Measurements from ENCODE around the gene GPR4.
"Not testable (repeated sequence)": the region's sequence is repeated elsewhere in the genome, so short reads cannot be mapped to it uniquely, and the experiment has no call there.

Gene GPR4

GRCh38 chr19:45623984-45624383 lies 22.0 kb upstream of the GPR4 start:
- no peak for TF ChIP-seq CTCF (conservative IDR thresholded peaks at IDR 0.05; ENCODE audit: low read depth, low read length)
- no peak for DNase-seq (ENCODE audit: low read depth)
- H3K4me3 ChIP-seq (ENCODE audit: low read length): no peak overlapping the region

GRCh38 chr19:45621976-45622503 lies 20.0 kb upstream of the GPR4 start:
- no peak overlapping the region for H3K4me3 ChIP-seq (ENCODE audit: low read length)
- TF ChIP-seq CTCF (conservative IDR thresholded peaks at IDR 0.05; ENCODE audit: low read depth, low read length): no peak
- no peak for DNase-seq (ENCODE audit: low read depth)

GRCh38 chr19:45621389-45621788 lies 19.4 kb upstream of the GPR4 start:
- no peak for TF ChIP-seq CTCF (conservative IDR thresholded peaks at IDR 0.05; ENCODE audit: low read depth, low read length)
- no peak for DNase-seq (ENCODE audit: low read depth)
- H3K4me3 ChIP-seq (ENCODE audit: low read length): no peak overlapping the region

GRCh38 chr19:45616704-45617017 lies 14.6 kb upstream of the GPR4 start:
- no peak overlapping the region for H3K4me3 ChIP-seq (ENCODE audit: low read length)
- TF ChIP-seq CTCF (conservative IDR thresholded peaks at IDR 0.05; ENCODE audit: low read depth, low read length): no peak
- DNase-seq (ENCODE audit: low read depth): no peak

GRCh38 chr19:45615795-45616703 lies 14.0 kb upstream of the GPR4 start:
- TF ChIP-seq CTCF (conservative IDR thresholded peaks at IDR 0.05; ENCODE audit: low read depth, low read length): no peak
- H3K4me3 ChIP-seq (ENCODE audit: low read length): no peak overlapping the region
- DNase-seq (ENCODE audit: low read depth): peak; percentile 48

- not testable (repeated sequence) for DNase-seq (ENCODE audit: low read depth); H3K4me3 ChIP-seq (ENCODE audit: low read length)
These were observed 13.0 kb upstream of the GPR4 start for GRCh38 chr19:45615056-45615455.

- DNase-seq (ENCODE audit: low read depth): peak; percentile 44
- no peak for TF ChIP-seq CTCF (conservative IDR thresholded peaks at IDR 0.05; ENCODE audit: low read depth, low read length)
- H3K4me3 ChIP-seq (ENCODE audit: low read length): no peak overlapping the region
These were observed 12.1 kb upstream of the GPR4 start for GRCh38 chr19:45613926-45614725.

Data from retinal pigment epithelial cell (primary cell).